Activated B cell treated with CpG ODN at 0.5 μM for 24 hours (primary cell): ENCODE results near the gene RASSF3. TPM values are rescaled to one million over a fixed set of nuclear protein-coding genes. Genes with fewer than 3 reads are reported as not detected.

Source experiments
- ATAC-seq: fragments of 200-7000 bp; cut with Tn5 transposase; one replicate; pipeline ENCODE4 v1.10.0; 2021; ENCODE audit warnings: low read depth, mild to moderate bottlenecking, moderate library complexity
- CTCF ChIA-PET: fragments of 350-600 bp; sonication (Branson Sonifier 250); formaldehyde crosslinking; loops from one replicate; lab custom pipeline; 2021; ENCODE audit warnings: antibody characterized with exemption; lab: Charles Lee
- POLR2A ChIA-PET: fragments of 350-600 bp; sonication (Branson Sonifier 250); formaldehyde crosslinking; loops from one replicate; lab custom pipeline; 2021; ENCODE audit warnings: antibody characterized with exemption; lab: Charles Lee
- DNase-seq: peaks from one replicate; pipeline ENCODE4 v3.0.0; 2022
- H3K27ac Mint-ChIP-seq: one replicate; pipeline ENCODE4 v1.8.0; 2020; ENCODE audit warnings: mixed read lengths
- H3K27me3 Mint-ChIP-seq: one replicate; pipeline ENCODE4 v1.8.0; 2021; ENCODE audit warnings: mixed read lengths
- H3K36me3 Mint-ChIP-seq: one replicate; pipeline ENCODE4 v1.8.0; 2021; ENCODE audit warnings: low read depth, mixed read lengths
- H3K4me1 Mint-ChIP-seq: one replicate; pipeline ENCODE4 v1.8.0; 2021; ENCODE audit warnings: mixed read lengths
- H3K4me3 Mint-ChIP-seq: one replicate; pipeline ENCODE4 v1.8.0; 2020; ENCODE audit warnings: mild to moderate bottlenecking, mixed read lengths
- H3K9me3 Mint-ChIP-seq: one replicate; pipeline ENCODE4 v1.8.0; 2020; ENCODE audit warnings: mixed read lengths
- intact Hi-C: fragments of 100-400 bp; cut with micrococcal nuclease; formaldehyde crosslinking; loops from one replicate; pipeline ENCODE4 v1.15.1; 2024
- total RNA-seq: library from RNA; stranded (reverse); gene quantifications from 2 replicates; pipeline ENCODE4 v1.2.3, GENCODE V29; 2022
- TF ChIP-seq, protein P1 (sequence below): fragments of 200-600 bp; IDR thresholded peaks from one replicate; pipeline ENCODE4 v1.8.0; 2022; ENCODE audit warnings: antibody characterized with exemption, mild to moderate bottlenecking

RASSF3 gene
- total RNA-seq, 1 donor from 2014 or later: 95.7 TPM

DNA sequence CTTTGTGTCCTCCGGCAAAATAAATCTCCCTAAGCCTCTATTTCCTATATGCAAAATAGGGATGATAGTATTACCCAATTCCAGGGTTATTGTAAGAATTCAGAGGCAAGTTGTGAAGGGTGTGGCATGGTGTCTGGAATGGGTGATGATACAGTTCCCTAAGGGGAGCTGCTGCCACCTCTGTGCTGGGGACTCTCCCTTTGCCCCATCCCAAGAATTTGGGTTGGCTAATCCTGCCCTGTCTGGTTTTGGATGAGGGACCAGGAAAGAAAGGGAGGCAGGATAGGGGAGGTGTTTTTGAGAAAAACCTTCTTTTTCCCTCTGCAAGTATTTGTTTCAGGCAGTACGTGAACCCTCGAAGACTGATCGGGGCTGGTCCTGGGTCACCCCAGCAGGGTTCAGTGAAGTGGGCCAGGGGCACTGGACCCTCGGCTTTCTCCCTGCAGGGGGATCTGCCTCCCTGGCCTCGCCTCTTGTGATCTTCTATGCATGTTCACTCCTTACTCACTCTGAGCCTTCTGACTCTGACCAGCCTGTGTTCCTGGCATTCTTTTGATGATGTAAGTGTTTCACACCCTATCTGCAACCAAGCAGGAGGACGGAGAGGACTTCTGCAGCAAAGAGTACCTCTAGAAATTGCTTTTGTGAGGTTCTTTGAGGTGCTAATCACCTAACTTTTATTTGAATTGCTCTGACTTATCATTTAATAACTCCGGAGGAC lies 60.8 kb downstream of the RASSF3 start:
- POLR2A ChIA-PET: interaction anchor here (1.4 kb wide), 1 partner anchor 46 kb away, joined by 6 read pairs; no protein-coding TSS in a partner anchor
- Mint-ChIP-seq H3K36me3 (peaks cover 11% of the 10 kb centered on the region), H3K4me1 (peaks cover 96% of the 10 kb centered on the region), H3K27ac (peak overlapping the region; percentile 84), H3K9me3 (no peaks in the 10 kb centered on the region), H3K27me3 (no peaks in the 10 kb centered on the region), H3K4me3 (peak overlapping the region; percentile 80)
- CTCF ChIA-PET: interaction anchor here (1.2 kb wide), 1 partner anchor 122 kb away, joined by 5 read pairs; no protein-coding TSS in a partner anchor
- intact Hi-C loops: loop anchor here (1.0 kb wide), 1 partner anchor 8 kb away; no protein-coding TSS in a partner anchor
- ATAC-seq (no peak), DNase-seq (no peak)
- TF ChIP-seq, protein P1, sequence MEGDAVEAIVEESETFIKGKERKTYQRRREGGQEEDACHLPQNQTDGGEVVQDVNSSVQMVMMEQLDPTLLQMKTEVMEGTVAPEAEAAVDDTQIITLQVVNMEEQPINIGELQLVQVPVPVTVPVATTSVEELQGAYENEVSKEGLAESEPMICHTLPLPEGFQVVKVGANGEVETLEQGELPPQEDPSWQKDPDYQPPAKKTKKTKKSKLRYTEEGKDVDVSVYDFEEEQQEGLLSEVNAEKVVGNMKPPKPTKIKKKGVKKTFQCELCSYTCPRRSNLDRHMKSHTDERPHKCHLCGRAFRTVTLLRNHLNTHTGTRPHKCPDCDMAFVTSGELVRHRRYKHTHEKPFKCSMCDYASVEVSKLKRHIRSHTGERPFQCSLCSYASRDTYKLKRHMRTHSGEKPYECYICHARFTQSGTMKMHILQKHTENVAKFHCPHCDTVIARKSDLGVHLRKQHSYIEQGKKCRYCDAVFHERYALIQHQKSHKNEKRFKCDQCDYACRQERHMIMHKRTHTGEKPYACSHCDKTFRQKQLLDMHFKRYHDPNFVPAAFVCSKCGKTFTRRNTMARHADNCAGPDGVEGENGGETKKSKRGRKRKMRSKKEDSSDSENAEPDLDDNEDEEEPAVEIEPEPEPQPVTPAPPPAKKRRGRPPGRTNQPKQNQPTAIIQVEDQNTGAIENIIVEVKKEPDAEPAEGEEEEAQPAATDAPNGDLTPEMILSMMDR: no peak

DNA sequence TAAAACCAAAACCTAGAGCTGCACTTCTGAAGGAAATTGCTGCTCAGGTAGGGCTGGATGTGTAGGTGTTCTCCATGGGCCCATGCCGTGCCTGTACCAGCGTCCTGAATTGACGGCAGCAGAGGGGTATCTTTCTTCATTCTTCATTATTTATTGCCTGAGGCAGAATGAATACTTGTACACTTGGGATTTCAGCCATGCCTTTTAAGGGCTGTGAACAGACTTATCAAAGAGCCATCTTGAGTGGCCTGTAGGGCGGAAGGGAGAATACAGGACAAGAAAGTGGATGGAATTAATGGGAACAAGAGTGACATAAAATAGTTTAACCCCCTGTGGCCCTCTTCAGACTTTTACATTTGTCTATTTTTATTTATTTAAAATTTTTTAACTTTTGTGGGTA lies 61.4 kb downstream of the RASSF3 start:
- peaks cover 96% of the 10 kb centered on the region for H3K4me1 Mint-ChIP-seq
- H3K27me3 Mint-ChIP-seq: no peaks in the 10 kb centered on the region
- intact Hi-C loops: loop anchor here (1.0 kb wide), 1 partner anchor 8 kb away; no protein-coding TSS in a partner anchor
- peaks cover 11% of the 10 kb centered on the region for H3K36me3 Mint-ChIP-seq
- no peak for ATAC-seq
- H3K27ac Mint-ChIP-seq: peak overlapping the region; percentile 84
- TF ChIP-seq, protein P1: no peak
- H3K4me3 Mint-ChIP-seq: no peak overlapping the region
- POLR2A ChIA-PET: interaction anchor here (1.4 kb wide), 1 partner anchor 60 kb away, joined by 3 read pairs; no protein-coding TSS in a partner anchor
- no peak for DNase-seq
- H3K9me3 Mint-ChIP-seq: no peaks in the 10 kb centered on the region
- CTCF ChIA-PET: no interaction called here

- Mint-ChIP-seq H3K27ac (peak overlapping the region; percentile 71), H3K27me3 (no peaks in the 10 kb centered on the region), H3K9me3 (no peaks in the 10 kb centered on the region), H3K4me1 (peaks cover 96% of the 10 kb centered on the region), H3K36me3 (peaks cover 11% of the 10 kb centered on the region), H3K4me3 (peak overlapping the region; percentile 48)
- POLR2A ChIA-PET: interaction anchor here (0.5 to 1.4 kb wide), 2 partner anchors 53 to 62 kb away, joined by 3 to 4 read pairs; no protein-coding TSS in a partner anchor
- DNase-seq: no peak
- CTCF ChIA-PET: no interaction called here
- intact Hi-C loops: no loop called here
- TF ChIP-seq, protein P1: no peak
- ATAC-seq: no peak
Measured at GRCh38 chr12:64672925-64673409, 62.7 kb downstream of the RASSF3 start.

- DNase-seq (no peak), ATAC-seq (no peak)
- Mint-ChIP-seq H3K27me3 (no peaks in the 10 kb centered on the region), H3K4me3 (peak overlapping the region; percentile 32), H3K27ac (peak overlapping the region; percentile 71), H3K9me3 (no peaks in the 10 kb centered on the region), H3K4me1 (peaks cover 96% of the 10 kb centered on the region), H3K36me3 (peaks cover 11% of the 10 kb centered on the region)
- POLR2A ChIA-PET: interaction anchor here (0.5 to 1.1 kb wide), 4 partner anchors 33 to 63 kb away, joined by 3 to 4 read pairs (median 4); no protein-coding TSS in a partner anchor
- CTCF ChIA-PET: interaction anchor here (1.7 kb wide), 1 partner anchor 10 kb away, joined by 4 read pairs; no protein-coding TSS in a partner anchor
- TF ChIP-seq, protein P1: no peak
- intact Hi-C loops: no loop called here
Measured at GRCh38 chr12:64673490-64674169, 63.3 kb downstream of the RASSF3 start.
